ENCODE measurements around the gene CLEC3A. TPM values are rescaled to one million over a fixed set of nuclear protein-coding genes. Genes with fewer than 3 reads are reported as not detected.
"Not testable (repeated sequence)": the region's sequence is repeated elsewhere in the genome, so short reads cannot be mapped to it uniquely, and the experiment has no call there.

Gene CLEC3A
- total and polyA plus RNA-seq, 7 experiments from 2014 or later = not detected

- H3K4me3 Mint-ChIP-seq = no peak overlapping the region
Observed at GRCh38 chr16:78048319-78048718, 26.0 kb downstream of the CLEC3A start.

GRCh38 chr16:78050734-78051400, 28.5 kb downstream of the CLEC3A start:
- Mint-ChIP-seq H3K9me3 (no peaks in the 10 kb centered on the region), H3K27me3 (peaks cover 17 to 41% (median 31%) of the 10 kb centered on the region in 5 donors), H3K27ac (no peak overlapping the region), H3K4me3 (no peak overlapping the region), H3K4me1 (no peaks in the 10 kb centered on the region), H3K36me3 (no peaks in the 10 kb centered on the region)
- ChIA-PET POLR2A (no interaction called here), CTCF (no interaction called here)
- no peak overlapping the region for H3K4me3 ChIP-seq (ENCODE audit: low read length)
- H3K27me3 ChIP-seq (ENCODE audit: control insufficient read depth in 2 of 2, insufficient read depth in 2 of 2, low read length in 2 of 2) = no peaks in the 10 kb centered on the region
- H3K36me3 ChIP-seq (ENCODE audit: control insufficient read depth in 2 of 3, insufficient read depth in 3 of 3, low read length in 3 of 3) = no peaks in the 10 kb centered on the region
- ATAC-seq = no peak
- H3K9me3 ChIP-seq (ENCODE audit: control insufficient read depth in 2 of 3, low read length in 3 of 3) = no peaks in the 10 kb centered on the region
- no peak for DNase-seq
- H3K4me1 ChIP-seq (ENCODE audit: control insufficient read depth in 2 of 2, insufficient read depth in 2 of 2, low read length in 2 of 2) = no peaks in the 10 kb centered on the region
- no peak overlapping the region for H3K27ac ChIP-seq (ENCODE audit: low read depth, low read length)
- intact Hi-C loops (cut with micrococcal nuclease) = no loop called here

More at GRCh38 chr16:78048319-78048718, 26.0 kb downstream of the CLEC3A start:
- ChIA-PET POLR2A (no interaction called here), CTCF (no interaction called here)
- Histone ChIP-seq H3K27ac (ENCODE audit: low read depth, low read length) (no peak overlapping the region), H3K36me3 (ENCODE audit: control insufficient read depth in 2 of 3, insufficient read depth in 3 of 3, low read length in 3 of 3) (no peaks in the 10 kb centered on the region), H3K4me1 (ENCODE audit: control insufficient read depth in 2 of 2, insufficient read depth in 2 of 2, low read length in 2 of 2) (no peaks in the 10 kb centered on the region), H3K27me3 (ENCODE audit: control insufficient read depth in 2 of 2, insufficient read depth in 2 of 2, low read length in 2 of 2) (no peaks in the 10 kb centered on the region), H3K9me3 (ENCODE audit: control insufficient read depth in 2 of 3, low read length in 3 of 3) (no peaks in the 10 kb centered on the region), H3K4me3 (ENCODE audit: low read length) (no peak overlapping the region)
- Mint-ChIP-seq H3K36me3 (no peaks in the 10 kb centered on the region), H3K4me1 (no peaks in the 10 kb centered on the region), H3K27me3 (peaks cover 22 to 46% (median 28%) of the 10 kb centered on the region in 5 donors), H3K9me3 (peaks cover 0 to 4% (median 0%) of the 10 kb centered on the region in 11 donors), H3K27ac (no peak overlapping the region)
- DNase-seq (no peak), ATAC-seq (no peak)
- intact Hi-C loops (cut with micrococcal nuclease) = no loop called here

DNA sequence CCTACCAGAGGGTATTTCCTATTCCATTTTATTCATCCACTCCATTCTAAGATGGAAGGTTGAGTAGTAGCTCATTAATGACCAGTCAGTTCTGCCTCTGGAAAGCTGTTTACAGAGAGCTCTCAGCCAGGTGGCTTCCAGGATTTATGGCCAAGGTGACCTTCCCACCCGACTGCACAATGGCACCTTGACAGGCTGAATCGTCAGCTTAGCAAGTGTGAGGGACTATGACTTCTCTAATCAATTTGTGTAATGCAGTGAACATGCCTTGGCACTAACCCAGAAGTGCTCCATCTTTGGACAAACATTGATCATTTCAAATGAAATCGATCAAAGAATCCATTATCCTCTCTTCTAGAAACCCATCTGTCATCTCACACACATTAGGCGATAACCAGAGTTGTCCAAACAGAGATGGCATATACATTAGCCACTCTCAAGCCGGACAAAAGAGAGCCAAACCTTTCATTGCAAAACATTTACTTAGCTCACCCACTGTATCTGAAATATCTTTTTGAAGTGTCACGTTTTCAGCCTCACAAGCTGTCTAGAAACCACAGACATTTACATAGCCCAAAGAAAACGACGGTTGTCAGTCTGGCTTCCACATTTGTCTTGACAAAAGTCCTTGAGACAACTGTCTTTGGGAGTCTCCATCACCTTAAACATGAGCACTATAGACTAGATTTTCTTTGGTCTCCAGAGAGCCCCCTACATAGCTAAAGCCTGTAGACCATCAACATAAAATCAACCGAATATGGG, 35.6 kb downstream of the CLEC3A start:
- H3K4me3 Mint-ChIP-seq = no peak overlapping the region
- DNase-seq (no peak), ATAC-seq (no peak)
- H3K9me3 Mint-ChIP-seq = peaks cover 0 to 1% (median 0%) of the 10 kb centered on the region in 11 donors
- no peaks in the 10 kb centered on the region for H3K27me3 ChIP-seq (ENCODE audit: control insufficient read depth in 2 of 2, insufficient read depth in 2 of 2, low read length in 2 of 2)
- CTCF ChIA-PET = no interaction called here
- H3K36me3 ChIP-seq (ENCODE audit: control insufficient read depth in 2 of 3, insufficient read depth in 3 of 3, low read length in 3 of 3) = no peaks in the 10 kb centered on the region
- POLR2A ChIA-PET = no interaction called here
- no peak overlapping the region for H3K27ac Mint-ChIP-seq
- H3K4me1 ChIP-seq (ENCODE audit: control insufficient read depth in 2 of 2, insufficient read depth in 2 of 2, low read length in 2 of 2) = no peaks in the 10 kb centered on the region
- no peaks in the 10 kb centered on the region for H3K36me3 Mint-ChIP-seq
- no peaks in the 10 kb centered on the region for H3K9me3 ChIP-seq (ENCODE audit: control insufficient read depth in 2 of 3, low read length in 3 of 3)
- intact Hi-C loops (cut with micrococcal nuclease) = no loop called here
- H3K27me3 Mint-ChIP-seq = peaks cover 6 to 26% (median 13%) of the 10 kb centered on the region in 5 donors
- H3K4me1 Mint-ChIP-seq = no peaks in the 10 kb centered on the region
- no peak overlapping the region for H3K4me3 ChIP-seq (ENCODE audit: low read length)
- no peak overlapping the region for H3K27ac ChIP-seq (ENCODE audit: low read depth, low read length)

GRCh38 chr16:78059806-78060205, 37.5 kb downstream of the CLEC3A start:
- H3K27ac Mint-ChIP-seq; H3K36me3 Mint-ChIP-seq; H3K4me3 ChIP-seq (ENCODE audit: low read length); H3K9me3 Mint-ChIP-seq; ATAC-seq; H3K4me1 Mint-ChIP-seq; H3K36me3 ChIP-seq (ENCODE audit: control insufficient read depth in 2 of 3, insufficient read depth in 3 of 3, low read length in 3 of 3); H3K27ac ChIP-seq (ENCODE audit: low read depth, low read length); H3K4me1 ChIP-seq (ENCODE audit: control insufficient read depth in 2 of 2, insufficient read depth in 2 of 2, low read length in 2 of 2); H3K4me3 Mint-ChIP-seq; H3K27me3 ChIP-seq (ENCODE audit: control insufficient read depth in 2 of 2, insufficient read depth in 2 of 2, low read length in 2 of 2); intact Hi-C loops (cut with micrococcal nuclease); CTCF ChIA-PET; DNase-seq; H3K9me3 ChIP-seq (ENCODE audit: control insufficient read depth in 2 of 3, low read length in 3 of 3); POLR2A ChIA-PET: not testable (repeated sequence)
- peaks cover 1 to 16% (median 9%) of the 10 kb centered on the region in 5 donors for H3K27me3 Mint-ChIP-seq

GRCh38 chr16:78060295-78060694, 37.9 kb downstream of the CLEC3A start:
- no peak overlapping the region for H3K27ac Mint-ChIP-seq
- CTCF ChIA-PET = no interaction called here
- POLR2A ChIA-PET = no interaction called here

DNA sequence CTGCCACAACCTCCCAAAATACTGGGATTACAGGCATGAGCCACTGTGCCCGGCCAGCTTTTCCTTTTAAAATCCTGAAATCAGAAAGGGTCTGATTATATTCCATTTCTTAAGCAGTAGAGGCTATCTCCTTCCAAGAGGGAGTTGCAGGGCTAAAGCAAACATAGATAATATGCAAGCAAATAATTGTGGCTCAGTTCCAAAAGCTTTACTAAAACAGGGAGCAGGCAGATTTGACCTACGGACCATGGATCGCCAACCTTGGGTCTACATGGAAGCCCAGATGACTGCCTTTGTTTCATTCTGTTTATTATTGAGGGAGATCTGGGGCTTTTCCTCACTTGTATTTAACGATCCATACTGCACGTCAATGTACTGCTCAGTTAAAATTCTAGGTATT, 38.5 kb downstream of the CLEC3A start:
- DNase-seq = no peak
- Mint-ChIP-seq H3K36me3 (no peaks in the 10 kb centered on the region), H3K27me3 (peaks cover 0 to 15% (median 11%) of the 10 kb centered on the region in 5 donors), H3K4me1 (no peaks in the 10 kb centered on the region), H3K4me3 (no peak overlapping the region), H3K9me3 (peaks cover 0 to 3% (median 0%) of the 10 kb centered on the region in 11 donors), H3K27ac (no peak overlapping the region)
- Histone ChIP-seq H3K9me3 (ENCODE audit: control insufficient read depth in 2 of 3, low read length in 3 of 3) (no peaks in the 10 kb centered on the region), H3K27ac (ENCODE audit: low read depth, low read length) (no peak overlapping the region), H3K27me3 (ENCODE audit: control insufficient read depth in 2 of 2, insufficient read depth in 2 of 2, low read length in 2 of 2) (no peaks in the 10 kb centered on the region), H3K4me1 (ENCODE audit: control insufficient read depth in 2 of 2, insufficient read depth in 2 of 2, low read length in 2 of 2) (no peaks in the 10 kb centered on the region), H3K4me3 (ENCODE audit: low read length) (no peak overlapping the region), H3K36me3 (ENCODE audit: control insufficient read depth in 2 of 3, insufficient read depth in 3 of 3, low read length in 3 of 3) (no peaks in the 10 kb centered on the region)
- ChIA-PET CTCF (no interaction called here), POLR2A (no interaction called here)
- intact Hi-C loops (cut with micrococcal nuclease) = no loop called here
- ATAC-seq = no peak

More at GRCh38 chr16:78060295-78060694, 37.9 kb downstream of the CLEC3A start:
- no peak overlapping the region for H3K4me3 ChIP-seq (ENCODE audit: low read length)
- DNase-seq (no peak), ATAC-seq (no peak)
- intact Hi-C loops (cut with micrococcal nuclease) = no loop called here
- no peaks in the 10 kb centered on the region for H3K36me3 ChIP-seq (ENCODE audit: control insufficient read depth in 2 of 3, insufficient read depth in 3 of 3, low read length in 3 of 3)
- H3K36me3 Mint-ChIP-seq = no peaks in the 10 kb centered on the region
- H3K27ac ChIP-seq (ENCODE audit: low read depth, low read length) = no peak overlapping the region
- H3K27me3 ChIP-seq (ENCODE audit: control insufficient read depth in 2 of 2, insufficient read depth in 2 of 2, low read length in 2 of 2) = no peaks in the 10 kb centered on the region
- H3K4me3 Mint-ChIP-seq = no peak overlapping the region
- no peaks in the 10 kb centered on the region for H3K9me3 ChIP-seq (ENCODE audit: control insufficient read depth in 2 of 3, low read length in 3 of 3)
- no peaks in the 10 kb centered on the region for H3K4me1 Mint-ChIP-seq
- H3K9me3 Mint-ChIP-seq = peaks cover 0 to 2% (median 0%) of the 10 kb centered on the region in 11 donors
- H3K27me3 Mint-ChIP-seq = peaks cover 0 to 16% (median 10%) of the 10 kb centered on the region in 5 donors
- no peaks in the 10 kb centered on the region for H3K4me1 ChIP-seq (ENCODE audit: control insufficient read depth in 2 of 2, insufficient read depth in 2 of 2, low read length in 2 of 2)

DNA sequence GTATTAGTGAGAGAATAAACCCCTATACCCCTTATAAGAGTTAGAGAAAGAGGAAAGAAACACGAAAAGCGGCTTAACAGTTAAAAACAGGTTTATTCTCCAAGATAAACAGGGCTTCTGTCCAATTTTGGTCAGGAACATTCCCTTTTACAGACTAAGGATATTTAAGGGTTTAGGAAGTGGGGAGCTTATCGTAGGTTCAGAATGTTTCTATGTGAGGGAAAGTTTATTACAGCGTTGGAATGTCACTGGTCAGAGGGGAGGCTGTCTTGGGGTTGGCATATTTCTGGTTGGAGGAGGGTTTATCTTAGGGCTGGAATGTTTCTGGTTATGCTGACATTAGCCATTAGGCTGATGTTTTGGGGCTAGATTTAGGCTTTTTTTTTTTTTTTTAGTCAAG, 43.0 kb downstream of the CLEC3A start:
- CTCF ChIA-PET = no interaction called here
- POLR2A ChIA-PET = no interaction called here
- Histone ChIP-seq H3K36me3 (ENCODE audit: control insufficient read depth in 2 of 3, insufficient read depth in 3 of 3, low read length in 3 of 3) (no peaks in the 10 kb centered on the region), H3K9me3 (ENCODE audit: control insufficient read depth in 2 of 3, low read length in 3 of 3) (no peaks in the 10 kb centered on the region), H3K27me3 (ENCODE audit: control insufficient read depth in 2 of 2, insufficient read depth in 2 of 2, low read length in 2 of 2) (no peaks in the 10 kb centered on the region), H3K4me1 (ENCODE audit: control insufficient read depth in 2 of 2, insufficient read depth in 2 of 2, low read length in 2 of 2) (no peaks in the 10 kb centered on the region), H3K4me3 (ENCODE audit: low read length) (no peak overlapping the region), H3K27ac (ENCODE audit: low read depth, low read length) (no peak overlapping the region)
- no peak for DNase-seq
- no peak for ATAC-seq
- Mint-ChIP-seq H3K36me3 (no peaks in the 10 kb centered on the region), H3K27ac (no peak overlapping the region), H3K9me3 (peaks cover 0 to 3% (median 0%) of the 10 kb centered on the region in 11 donors), H3K4me3 (no peak overlapping the region), H3K27me3 (peaks cover 7 to 18% (median 10%) of the 10 kb centered on the region in 5 donors), H3K4me1 (no peaks in the 10 kb centered on the region)
- intact Hi-C loops (cut with micrococcal nuclease) = no loop called here
